Measurements from ENCODE around the gene CNFN.
A peak's percentile ranks its signal among the peaks of the same experiment; 100 is the strongest.

The CNFN gene

GRCh38 chr19:42375415-42376176 is 14.5 kb downstream of the CNFN start:
- no peak for DNase-seq (ENCODE audit: low spot score)

- DNase-seq (ENCODE audit: low spot score): no peak
Observed at GRCh38 chr19:42374826-42375376, 15.2 kb downstream of the CNFN start.

GRCh38 chr19:42370626-42371175 is 19.4 kb downstream of the CNFN start:
- DNase-seq (ENCODE audit: low spot score): no peak

GRCh38 chr19:42370068-42370520 is 20.0 kb downstream of the CNFN start:
- DNase-seq (ENCODE audit: low spot score): no peak

- no peak for DNase-seq (ENCODE audit: low spot score)
Observed at GRCh38 chr19:42369433-42370067, 20.5 kb downstream of the CNFN start.

GRCh38 chr19:42368765-42369164 is 21.3 kb downstream of the CNFN start:
- DNase-seq (ENCODE audit: low spot score): no peak

GRCh38 chr19:42368360-42368759 is 21.7 kb downstream of the CNFN start:
- DNase-seq (ENCODE audit: low spot score): no peak

GRCh38 chr19:42367929-42368328 is 22.2 kb downstream of the CNFN start:
- DNase-seq (ENCODE audit: low spot score): no peak

GRCh38 chr19:42366673-42367072 is 23.4 kb downstream of the CNFN start:
- DNase-seq (ENCODE audit: low spot score): peak; percentile 91

- DNase-seq (ENCODE audit: low spot score): no peak
Observed at GRCh38 chr19:42363614-42364346, 26.3 kb downstream of the CNFN start.

- no peak for DNase-seq (ENCODE audit: low spot score)
Observed at GRCh38 chr19:42362891-42363440, 27.1 kb downstream of the CNFN start.

- no peak for DNase-seq (ENCODE audit: low spot score)
Observed at GRCh38 chr19:42362342-42362741, 27.8 kb downstream of the CNFN start.

- no peak for DNase-seq (ENCODE audit: low spot score)
Observed at GRCh38 chr19:42361545-42361910, 28.6 kb downstream of the CNFN start.

GRCh38 chr19:42360787-42361544 is 29.1 kb downstream of the CNFN start:
- DNase-seq (ENCODE audit: low spot score): no peak

- DNase-seq (ENCODE audit: low spot score): no peak
Observed at GRCh38 chr19:42357290-42357689, 32.8 kb downstream of the CNFN start.

- no peak for DNase-seq (ENCODE audit: low spot score)
Observed at GRCh38 chr19:42356686-42357085, 33.4 kb downstream of the CNFN start.

- DNase-seq (ENCODE audit: low spot score): no peak
Observed at GRCh38 chr19:42355896-42356295, 34.2 kb downstream of the CNFN start.

- no peak for DNase-seq (ENCODE audit: low spot score)
Observed at GRCh38 chr19:42353341-42354015, 36.6 kb downstream of the CNFN start.

GRCh38 chr19:42352301-42353259 is 37.5 kb downstream of the CNFN start:
- peak; percentile 44 for DNase-seq (ENCODE audit: low spot score)

Data from cerebellar cortex (tissue), 1 donor.